Stimulated activated CD8-positive, alpha-beta memory T cell treated with anti-CD3 and anti-CD28 coated beads, Interleukin-2, amount 100 ng/mL, for 48 hours (primary cell): ENCODE measurements around the gene FOXK2.
"Not testable (repeated sequence)": the region's sequence is repeated elsewhere in the genome, so short reads cannot be mapped to it uniquely, and the experiment has no call there.

Source experiments
- DNase-seq, 2 donors: peaks; one replicate each; pipeline ENCODE4 v3.0.0-alpha.2; 2020; ENCODE audit warnings: low read depth in 2 of 2

Gene FOXK2

DNA sequence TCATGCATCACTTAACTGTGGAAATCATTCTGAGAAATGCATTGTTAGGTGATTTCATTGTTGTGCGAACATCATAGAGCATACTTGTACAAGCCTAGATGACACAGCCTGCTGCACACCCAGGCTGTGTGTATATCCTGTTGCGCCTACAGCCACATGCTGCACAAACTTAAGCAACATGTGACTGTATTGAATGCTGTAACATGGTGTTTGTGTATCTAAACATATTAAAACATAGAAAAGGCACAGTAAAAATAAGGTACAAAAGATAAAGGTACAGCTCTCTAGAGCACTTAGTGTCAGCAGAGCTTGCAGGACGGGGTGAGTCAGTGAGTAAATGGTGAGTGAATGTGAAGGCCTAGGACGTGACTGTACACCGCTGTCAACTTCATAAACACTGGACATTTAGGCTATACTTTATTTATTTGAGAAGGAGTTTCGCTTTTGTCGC lies 11.9 kb downstream of the FOXK2 start:
- no peak for DNase-seq

DNA sequence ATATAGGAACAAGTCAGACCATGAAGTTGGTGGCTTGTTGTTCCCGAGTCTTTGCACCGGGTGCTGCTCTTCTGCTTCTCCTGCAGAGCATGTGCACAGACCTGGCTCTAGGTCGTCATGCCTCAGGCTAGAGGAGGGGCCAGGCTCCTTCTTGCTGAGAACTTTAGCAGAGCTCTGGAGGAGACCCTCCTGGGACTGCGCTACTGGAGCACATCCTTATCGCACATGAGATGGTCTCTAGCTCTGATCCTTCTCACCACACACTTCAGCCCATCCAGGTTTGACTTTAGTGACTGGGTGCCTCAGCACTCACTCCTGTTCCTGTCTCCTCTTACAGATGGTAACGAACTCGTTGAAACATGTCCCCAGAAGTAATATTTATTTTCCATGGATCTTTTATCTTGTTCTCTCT lies 14.9 kb downstream of the FOXK2 start:
- no peak for DNase-seq

DNA sequence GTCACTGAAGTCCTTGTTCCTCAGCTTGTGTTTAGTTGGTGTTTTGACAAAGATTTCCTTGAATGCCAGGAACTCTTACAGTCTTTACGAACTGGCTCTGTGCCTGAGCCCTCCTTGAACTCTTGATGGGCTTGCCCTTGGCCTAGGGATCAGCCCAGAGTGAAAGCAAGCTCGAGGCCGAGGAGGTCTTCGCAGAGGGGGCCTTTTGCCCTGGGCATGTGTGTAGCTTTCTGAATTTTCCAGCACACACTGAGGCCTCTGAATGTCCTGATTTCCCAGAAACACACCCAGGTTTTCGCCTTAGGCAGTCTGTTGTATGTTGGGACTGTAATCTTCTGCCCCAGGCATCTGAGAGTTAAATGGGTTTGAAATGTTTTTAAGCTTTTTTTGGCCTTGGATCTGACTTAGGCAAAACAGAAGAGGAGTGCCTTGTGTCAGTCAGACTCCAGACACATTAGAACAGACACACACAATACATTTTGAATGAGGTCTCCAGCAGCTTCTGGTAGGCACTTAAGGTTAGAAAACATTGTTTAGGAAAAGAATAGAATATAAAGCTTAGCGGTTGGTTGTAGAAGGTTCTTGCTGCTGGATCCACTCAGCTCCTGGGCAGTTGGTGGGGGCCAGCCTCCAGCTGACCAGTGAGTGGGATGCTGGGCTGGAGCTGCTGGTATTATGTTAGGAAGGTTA lies 17.1 kb downstream of the FOXK2 start:
- DNase-seq: no peak

DNA sequence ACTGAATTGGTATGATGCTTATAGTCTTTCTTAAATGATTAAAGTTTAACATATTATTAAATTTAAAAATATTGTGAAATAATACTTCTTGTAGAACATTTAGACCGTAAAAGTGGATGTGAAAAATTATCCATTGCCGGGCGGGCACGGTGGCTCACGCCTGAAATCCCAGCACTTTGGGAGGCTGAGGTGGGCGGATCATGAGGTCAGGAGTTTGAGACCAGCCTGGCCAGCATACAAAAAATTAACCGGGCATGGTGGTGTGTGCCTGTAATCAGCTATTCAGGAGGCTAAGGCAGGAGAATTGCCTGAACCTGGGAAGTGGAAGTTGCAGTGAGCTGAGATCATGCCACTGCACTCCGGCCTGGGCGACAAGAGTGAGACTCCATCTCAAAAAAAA lies 17.7 kb downstream of the FOXK2 start:
- not testable (repeated sequence) for DNase-seq

DNA sequence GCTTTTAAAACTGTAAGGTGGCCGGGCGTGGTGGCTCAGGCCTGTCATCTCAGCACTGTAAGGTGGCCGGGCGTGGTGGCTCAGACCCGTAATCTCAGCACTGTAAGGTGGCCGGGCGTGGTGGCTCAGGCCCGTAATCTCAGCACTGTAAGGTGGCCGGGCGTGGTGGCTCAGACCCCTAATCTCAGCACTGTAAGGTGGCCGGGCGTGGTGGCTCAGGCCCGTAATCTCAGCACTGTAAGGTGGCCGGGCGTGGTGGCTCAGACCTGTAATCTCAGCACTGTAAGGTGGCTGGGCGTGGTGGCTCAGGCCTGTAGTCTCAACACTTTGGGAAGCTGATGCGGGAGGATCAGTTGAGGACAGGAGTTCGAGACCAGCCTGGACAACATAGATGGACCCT lies 19.5 kb downstream of the FOXK2 start:
- not testable (repeated sequence) for DNase-seq

DNA sequence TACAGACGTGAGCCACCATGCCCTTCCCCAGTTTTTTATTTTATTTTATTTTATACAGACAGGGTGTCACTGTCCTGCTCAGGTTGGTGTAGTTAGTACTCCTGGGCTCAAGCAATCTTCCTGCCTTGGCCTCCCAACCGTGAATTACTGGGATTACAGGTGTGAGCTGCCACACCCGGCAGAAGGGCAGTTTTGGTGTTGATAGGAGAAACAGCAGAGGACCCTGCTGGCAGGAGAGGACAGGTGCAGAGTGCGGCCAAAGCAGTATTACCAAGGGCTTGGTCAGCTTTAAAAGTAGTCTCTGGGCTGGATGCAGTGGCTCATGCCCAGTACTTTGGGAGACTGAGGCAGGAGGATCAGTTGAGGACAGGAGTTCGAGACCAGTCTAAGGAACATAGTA lies 22.9 kb downstream of the FOXK2 start:
- no peak for DNase-seq

DNA sequence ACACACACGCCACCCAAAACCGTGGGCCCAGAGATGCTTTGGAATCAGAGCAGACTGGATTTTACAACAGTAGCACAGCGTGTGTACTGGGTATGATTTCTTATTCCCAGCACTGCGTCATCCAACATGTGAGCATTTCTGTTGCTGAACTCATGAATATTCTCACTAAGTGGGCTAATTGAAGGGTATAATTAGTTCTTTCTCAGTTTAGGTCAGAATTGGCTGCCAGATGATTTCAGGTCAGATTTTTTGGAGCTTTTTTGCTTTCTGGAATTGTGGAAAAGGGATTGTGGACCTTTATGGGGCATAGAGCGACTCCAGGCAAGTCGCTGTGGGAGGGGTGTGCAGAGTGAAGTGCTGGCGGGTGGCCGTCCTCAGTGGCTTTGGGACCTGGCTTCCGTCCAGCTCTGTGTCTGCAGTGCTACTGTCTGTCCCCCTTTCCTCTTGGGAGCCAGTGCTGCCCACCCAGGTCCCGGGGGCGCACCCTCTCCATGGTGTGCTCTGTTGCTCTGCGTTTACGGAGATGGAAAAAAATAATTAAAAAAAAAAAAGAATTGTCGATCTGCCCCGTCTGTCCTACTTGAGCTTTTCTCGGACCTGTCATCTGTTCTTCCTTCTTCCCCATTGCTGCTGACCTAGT lies 25.0 kb downstream of the FOXK2 start:
- no peak for DNase-seq

DNA sequence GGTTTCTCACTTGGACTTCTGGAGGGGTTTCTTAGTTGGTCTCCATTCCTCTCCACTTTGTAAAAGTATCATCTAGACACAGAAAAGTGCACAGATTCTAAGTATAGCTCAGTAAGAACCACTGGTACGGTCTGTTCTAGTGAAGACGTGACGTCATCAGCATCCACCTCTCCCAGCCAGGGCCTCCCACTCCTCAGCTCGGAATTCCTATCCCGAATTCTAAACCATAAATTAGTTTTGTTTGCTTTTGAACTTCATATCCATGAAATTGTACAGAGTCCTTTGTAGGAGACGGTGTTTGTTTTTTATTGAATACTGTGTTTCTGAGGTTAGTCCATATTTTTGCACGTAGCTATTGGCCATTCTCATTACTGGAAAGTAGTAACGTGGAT lies 25.5 kb downstream of the FOXK2 start:
- no peak for DNase-seq

DNA sequence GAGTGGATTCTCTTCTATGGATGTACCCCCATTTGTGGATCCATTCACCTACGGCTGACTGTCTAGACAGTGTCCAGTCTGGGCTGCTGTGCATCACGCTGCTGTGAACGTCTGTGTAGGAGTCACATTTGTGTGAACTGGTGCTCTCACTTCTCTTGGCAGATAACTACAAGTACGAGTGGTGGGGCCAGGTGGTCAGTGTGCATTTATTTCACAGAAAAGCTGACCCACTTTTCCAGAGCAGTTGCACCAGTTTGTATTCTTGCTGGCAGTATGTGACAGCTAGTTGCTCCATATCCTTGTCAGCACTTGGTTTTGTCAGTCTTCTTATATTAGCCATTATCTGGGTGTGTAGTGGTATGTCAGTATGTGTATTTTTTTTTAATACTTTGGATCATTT lies 28.4 kb downstream of the FOXK2 start:
- no peak for DNase-seq

DNA sequence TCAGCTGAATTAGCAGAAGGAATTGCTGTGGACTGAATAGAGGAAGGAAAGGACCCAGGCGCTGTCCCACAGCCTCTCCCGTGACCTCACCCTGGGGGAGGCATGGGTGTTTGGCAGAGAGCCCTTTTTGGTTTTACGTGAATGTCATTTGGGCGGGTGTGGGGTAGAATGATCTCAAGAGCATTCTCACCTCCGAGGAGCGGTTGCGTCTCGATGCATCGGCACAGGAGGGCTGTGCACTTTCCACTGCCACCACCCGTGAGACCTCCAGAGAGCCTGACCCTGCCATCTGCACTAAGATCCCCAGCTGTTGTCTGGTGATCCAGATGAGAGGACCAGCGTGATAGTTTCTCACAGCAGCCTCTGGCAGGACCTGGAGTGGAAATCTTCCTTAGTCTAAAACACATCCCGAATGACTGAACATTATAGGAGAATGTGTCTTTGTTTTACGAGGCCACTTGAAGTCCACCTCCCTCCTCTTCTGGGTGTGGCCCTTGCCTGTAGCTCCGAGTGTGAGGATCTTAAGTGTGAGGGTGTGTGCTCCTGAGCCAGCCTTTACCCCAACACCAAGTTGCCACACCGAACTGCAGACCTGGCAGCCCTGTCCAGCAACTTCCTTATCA lies 29.3 kb downstream of the FOXK2 start:
- peak in 1 of 2 donors; percentile 3 for DNase-seq

DNA sequence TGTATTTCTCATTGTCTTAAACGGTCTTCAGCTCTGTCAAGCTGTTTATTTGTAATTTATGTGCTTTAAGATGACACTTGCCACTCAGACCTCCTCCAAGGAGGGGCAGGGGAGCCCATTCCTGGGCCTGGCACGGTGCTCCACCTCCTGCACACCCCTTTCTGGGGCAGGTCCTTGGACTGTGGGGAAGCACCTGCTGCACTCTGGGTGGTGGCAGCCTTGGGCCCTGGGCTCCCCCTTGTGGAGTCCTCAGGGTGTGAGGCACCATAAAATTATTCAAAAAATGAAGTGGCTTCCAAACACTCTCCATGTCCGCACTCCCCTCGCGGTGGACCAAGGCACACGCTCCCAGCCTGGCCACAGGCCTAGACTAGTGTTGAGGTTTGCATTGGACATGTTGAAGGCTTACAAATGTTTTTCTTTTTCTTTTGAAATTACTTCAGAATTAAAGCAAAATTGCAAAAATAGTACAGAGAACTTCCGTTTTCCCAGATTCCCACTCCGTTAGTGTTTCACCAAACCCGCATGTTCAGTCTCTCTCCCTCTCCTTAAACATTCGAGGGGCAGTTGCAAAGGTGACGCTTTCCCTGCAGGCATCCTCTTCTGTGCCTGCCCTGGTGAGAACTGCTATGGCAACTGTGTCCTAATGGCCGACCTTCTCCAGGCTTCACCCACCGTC lies 32.4 kb downstream of the FOXK2 start:
- peak; percentile 62 to 65 for DNase-seq

DNA sequence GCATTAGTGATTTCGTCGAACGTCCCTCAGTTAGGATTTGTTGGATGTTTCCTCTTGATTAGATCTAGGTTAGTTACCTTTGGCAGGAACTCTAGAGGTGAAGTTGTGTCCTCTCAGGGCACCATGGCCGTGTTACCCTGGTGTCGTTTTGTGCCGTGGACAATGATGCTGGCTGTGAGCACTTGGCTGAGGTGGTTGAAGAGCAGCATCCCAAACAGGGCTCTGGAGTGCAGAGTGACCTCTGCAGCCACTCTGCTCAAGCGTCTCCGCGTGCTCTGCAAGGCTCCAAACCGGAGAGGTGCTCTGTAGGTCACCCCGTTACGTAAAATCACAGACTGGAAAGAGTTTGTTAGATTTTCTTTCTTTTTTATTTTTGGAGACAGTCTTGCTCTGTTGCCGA lies 33.0 kb downstream of the FOXK2 start:
- DNase-seq: no peak

DNA sequence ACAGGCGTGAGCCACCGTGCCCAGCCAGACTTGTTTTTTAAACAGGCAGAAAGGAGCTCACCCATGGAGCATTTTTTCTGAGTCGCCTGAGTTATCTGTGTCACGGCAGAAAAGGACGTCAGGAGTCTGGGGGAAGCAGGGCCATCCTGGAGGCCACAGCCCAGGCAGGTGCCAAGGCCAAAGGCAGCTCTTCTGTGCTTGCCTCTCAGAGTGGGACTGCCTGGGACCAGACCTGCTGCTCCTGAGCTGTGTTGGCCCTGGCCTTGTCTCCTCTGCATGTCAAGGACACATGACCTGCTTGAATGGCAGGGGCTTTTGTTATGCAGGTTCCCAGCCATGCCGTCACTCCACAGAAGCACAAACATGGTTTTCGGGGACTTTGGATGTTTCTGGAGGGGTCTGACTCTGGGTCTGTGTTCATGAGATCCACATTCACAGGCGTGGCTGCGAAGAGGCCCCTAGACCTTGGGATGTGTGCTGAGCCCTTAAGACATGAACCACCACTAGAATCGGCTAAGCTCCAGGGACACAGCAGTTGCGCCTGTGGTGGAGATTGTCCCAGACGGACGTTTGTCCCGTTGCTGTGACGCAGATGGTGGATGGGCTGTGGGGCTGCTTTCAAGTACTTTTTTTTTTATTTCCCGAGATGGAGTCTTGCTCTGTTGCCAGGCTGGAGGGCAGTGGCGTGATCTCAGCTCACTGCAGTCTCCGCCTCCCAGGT lies 33.8 kb downstream of the FOXK2 start:
- DNase-seq: no peak

DNA sequence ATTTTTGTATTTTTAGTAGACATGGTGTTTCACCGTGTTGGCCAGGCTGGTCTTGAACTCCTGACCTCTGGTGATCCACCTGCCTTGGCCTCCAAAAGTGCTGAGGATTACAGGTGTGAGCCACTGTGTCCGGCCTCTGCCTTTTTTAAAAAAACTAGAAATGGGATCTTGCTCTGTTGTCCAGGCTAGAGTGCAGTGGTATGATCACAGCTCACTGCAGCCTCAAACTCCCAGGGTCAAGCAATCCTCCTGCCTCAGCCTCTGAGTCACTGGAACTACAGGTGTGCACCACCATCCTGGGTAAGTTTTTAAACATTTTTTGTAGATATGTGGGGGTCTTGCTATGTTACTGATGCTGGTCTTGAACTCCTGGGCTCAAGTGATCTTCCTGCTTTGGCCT lies 38.0 kb downstream of the FOXK2 start:
- not testable (repeated sequence) for DNase-seq

DNA sequence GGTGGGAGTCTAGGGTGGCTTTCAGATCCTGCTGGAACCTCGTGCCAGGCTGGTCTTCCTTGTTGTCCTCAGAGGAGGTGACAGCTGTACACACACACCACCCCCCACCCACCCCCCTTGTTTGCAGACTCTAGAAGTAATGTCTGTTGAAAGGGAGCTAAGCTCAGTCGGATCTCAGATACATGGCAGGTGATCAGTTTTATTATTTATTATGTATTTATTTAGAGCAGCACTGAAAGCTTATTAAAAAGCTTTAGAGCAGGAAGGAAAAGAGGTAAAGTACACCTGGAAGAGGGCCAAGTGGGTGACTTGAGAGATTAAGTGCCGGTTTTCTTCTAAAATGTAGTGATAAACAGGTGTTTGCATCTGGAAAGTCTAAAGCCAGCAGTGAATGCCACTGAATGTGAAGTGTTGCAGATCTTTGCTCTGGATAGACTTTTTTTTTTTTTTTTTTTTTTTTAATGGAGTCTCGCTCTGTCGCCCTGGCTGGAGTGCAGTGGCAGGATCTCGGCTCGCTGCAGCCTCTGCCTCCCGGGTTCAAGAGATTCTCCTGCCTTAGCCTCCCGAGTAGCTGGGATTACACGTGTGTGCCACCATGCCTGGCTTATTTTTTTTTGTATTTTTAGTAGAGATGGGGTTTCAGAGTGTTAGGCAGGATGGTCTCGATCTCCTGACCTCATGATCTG lies 40.2 kb downstream of the FOXK2 start:
- DNase-seq: no peak

DNA sequence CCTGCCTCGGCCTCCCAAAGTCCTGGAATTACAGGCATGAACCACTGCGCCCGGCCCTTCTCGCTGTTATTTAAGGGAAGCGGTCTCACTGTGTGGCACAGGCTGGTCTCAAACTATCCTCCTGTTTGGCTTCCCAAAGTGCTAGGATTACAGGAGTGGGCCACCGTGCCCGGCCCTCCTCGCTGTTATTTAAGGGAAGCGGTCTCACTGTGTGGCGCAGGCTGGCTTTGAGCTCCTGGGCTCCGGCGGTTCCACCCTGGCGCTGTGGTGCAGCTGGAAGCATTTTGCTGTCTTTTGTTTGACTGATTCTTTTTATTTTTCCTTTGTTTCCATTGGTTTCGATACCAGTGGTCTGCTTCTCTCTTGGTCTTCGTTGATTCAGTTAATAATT lies 40.7 kb downstream of the FOXK2 start:
- no peak for DNase-seq

DNA sequence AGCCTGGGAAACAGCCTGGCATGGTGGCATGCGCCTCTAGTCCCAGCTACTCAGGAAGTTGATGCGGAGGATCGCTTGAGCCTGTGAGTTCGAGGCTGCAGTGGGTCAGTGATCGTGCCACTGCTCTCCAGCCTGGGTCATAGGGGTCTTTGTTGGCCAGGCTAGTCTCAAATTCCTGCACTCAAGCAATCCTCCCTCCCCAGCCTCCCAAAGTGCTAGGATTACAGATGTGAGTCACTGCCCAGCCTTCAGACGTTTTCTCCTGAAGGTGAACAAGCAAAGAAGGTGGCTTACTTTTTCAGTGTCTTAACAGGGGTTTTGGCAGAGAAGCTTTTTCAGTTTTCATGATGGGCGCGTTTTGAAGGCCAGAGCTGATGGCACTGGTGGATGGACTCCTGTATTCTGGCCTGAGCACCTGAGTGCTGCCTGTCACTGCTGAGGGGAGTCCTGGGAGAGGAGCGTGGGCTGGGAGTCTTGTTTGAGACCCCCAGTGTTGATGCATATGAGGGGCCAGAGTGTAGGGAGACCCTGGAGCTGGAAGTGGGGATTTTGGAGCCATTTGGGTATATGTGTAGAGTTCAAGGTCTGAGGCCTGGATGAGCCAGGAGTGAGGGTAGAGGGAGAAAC lies 41.4 kb downstream of the FOXK2 start:
- DNase-seq: no peak

DNA sequence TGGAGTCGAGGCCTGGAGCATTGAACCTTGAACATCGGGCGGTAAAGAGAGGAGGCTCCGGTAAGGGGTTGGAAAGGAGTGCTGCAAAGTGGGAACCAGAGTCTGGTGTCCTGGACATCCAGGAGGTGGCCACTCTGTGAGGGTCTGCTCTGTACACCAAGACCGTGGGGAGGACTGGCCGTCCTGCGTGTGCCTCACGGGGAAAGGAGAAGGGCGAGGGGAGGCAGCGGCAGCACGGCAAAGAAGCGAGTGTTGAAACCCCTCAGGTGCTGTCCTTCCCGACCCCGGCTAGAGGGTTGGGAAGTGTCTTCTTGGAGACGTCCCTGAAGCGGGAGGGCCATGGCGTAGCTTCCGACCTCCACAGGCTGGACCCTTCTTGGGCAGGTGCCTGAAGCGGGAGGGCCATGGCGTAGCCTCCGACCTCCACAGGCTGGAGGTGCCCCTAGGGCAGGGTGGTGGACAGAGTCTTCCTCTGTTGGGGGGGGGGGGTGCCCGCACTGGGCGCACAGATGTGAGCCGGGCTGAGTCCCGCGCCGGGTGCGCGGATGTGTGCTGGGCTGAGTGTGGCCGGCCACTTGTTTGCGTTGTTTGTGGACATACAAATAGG lies 42.0 kb downstream of the FOXK2 start:
- no peak for DNase-seq

DNA sequence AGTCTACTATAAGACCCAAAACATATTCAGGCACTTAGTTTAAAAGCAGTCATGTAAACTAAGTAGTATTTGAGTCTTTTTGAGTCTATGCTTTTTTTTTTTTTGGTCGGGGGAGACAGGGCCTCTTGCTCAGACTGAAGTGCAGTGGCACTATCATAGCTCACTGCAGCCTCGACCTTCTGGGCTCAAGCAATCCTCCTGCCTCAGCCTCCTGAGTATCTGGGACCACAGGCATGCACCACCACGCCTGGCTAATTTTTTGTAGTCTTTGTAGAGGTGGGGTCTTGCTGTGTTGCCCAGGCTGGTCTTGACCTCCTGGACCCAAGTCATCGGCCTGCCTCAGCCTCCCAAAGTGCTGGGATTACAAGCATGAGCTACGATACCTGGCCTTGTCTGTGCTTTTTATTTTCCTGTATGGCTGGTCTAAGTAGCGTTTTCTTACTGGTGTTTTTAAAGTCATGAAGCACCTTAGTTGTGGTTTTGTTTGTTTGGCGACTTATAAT lies 43.2 kb downstream of the FOXK2 start:
- not testable (repeated sequence) for DNase-seq

DNA sequence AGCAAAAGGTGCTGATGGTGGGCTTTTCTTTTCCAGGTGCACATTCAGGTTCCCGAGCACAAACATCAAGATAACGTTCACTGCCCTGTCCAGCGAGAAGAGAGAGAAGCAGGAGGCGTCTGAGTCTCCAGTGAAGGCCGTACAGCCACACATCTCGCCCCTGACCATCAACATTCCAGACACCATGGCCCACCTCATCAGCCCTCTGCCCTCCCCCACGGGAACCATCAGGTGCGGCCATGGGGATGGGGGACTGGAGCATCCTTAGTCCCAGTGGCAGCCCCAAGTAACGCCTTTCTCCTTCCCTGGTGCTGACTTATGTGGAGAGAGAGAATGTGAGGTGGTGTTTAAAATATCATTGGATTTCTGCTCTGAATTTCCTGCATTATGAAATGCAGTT lies 43.8 kb downstream of the FOXK2 start:
- DNase-seq: no peak
